ENCODE measurements around the gene RASGRP3.

Gene RASGRP3

DNA sequence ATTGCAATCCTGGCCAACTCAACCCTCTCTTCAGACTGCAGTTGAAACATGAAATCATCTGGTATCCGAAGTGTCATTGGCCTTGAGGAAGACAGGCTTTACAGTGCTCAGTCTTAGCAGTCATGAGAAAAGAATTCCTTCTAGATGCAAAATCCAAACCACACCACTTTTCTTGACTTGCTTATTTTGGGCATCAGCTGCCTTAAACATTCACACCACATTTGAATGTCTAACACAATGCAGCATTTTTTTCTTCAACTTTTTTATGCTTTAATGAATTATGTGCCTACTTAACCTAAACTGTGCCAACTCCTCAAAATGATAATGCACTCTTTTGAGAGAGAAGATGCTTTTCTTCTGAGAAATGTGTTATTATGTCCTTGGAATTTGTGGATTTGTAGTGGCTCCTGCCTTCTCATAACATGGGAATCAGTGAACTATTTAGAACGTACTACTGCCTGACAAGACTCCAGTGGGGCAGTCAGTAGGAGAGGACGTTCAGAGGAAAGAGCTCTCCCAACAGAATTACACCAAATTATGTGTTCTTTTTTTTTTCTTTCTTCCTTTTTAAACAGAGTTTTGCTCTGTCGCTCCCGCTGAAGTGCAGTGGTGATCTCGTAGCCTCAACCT, 125.9 kb downstream of the RASGRP3 start:
- TF ChIP-seq EGR1 (IDR thresholded peaks at IDR 0.05): no peak

GRCh38 chr2:33603416-33603815, 127.0 kb downstream of the RASGRP3 start:
- TF ChIP-seq FOXM1 (IDR thresholded peaks at IDR 0.05; ENCODE audit: borderline replicate concordance, low read depth) (no peak), CREB1 (IDR thresholded peaks at IDR 0.05; ENCODE audit: low read depth) (no peak), TCF12 (IDR thresholded peaks at IDR 0.05; ENCODE audit: low read depth) (no peak), TEAD4 (IDR thresholded peaks at IDR 0.05) (no peak), MAX (IDR thresholded peaks at IDR 0.05) (no peak), REST (IDR thresholded peaks at IDR 0.05; ENCODE audit: low read depth) (no peak), EP300 (IDR thresholded peaks at IDR 0.05; ENCODE audit: borderline replicate concordance) (no peak), ZBTB7A (IDR thresholded peaks at IDR 0.05; ENCODE audit: low read depth) (no peak), TAF1 (IDR thresholded peaks at IDR 0.05; ENCODE audit: low read depth) (no peak), YY1 (IDR thresholded peaks at IDR 0.05; ENCODE audit: low read depth) (no peak), USF1 (IDR thresholded peaks at IDR 0.05) (no peak), NFIC (IDR thresholded peaks at IDR 0.05) (no peak), CEBPB (IDR thresholded peaks at IDR 0.05) (no peak), EGR1 (IDR thresholded peaks at IDR 0.05) (no peak), RAD21 (IDR thresholded peaks at IDR 0.05; ENCODE audit: low read depth) (no peak)

DNA sequence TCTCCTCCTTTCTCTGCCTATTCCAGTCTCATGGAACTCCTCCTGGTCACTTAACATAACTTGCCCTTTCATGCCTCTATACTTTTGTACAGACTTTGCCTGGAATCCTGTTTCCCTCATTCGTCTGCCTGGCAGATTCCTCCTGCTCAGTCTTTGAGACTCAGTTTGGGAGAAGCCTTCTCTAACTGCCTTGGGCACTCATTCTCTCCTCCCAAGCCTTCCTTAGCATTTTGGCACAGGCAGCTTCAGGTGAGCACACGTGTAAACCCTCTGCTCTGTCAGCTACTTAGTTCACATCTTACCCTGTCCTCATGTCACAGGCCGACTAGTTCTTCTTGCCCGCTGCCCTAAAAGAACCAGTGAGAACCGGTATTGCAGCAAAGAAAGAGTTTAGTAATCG, 128.6 kb downstream of the RASGRP3 start:
- TF ChIP-seq RAD21 (IDR thresholded peaks at IDR 0.05; ENCODE audit: low read depth): no peak
- no peak for TF ChIP-seq EP300 (IDR thresholded peaks at IDR 0.05; ENCODE audit: borderline replicate concordance)
- no peak for TF ChIP-seq CEBPB (IDR thresholded peaks at IDR 0.05)

DNA sequence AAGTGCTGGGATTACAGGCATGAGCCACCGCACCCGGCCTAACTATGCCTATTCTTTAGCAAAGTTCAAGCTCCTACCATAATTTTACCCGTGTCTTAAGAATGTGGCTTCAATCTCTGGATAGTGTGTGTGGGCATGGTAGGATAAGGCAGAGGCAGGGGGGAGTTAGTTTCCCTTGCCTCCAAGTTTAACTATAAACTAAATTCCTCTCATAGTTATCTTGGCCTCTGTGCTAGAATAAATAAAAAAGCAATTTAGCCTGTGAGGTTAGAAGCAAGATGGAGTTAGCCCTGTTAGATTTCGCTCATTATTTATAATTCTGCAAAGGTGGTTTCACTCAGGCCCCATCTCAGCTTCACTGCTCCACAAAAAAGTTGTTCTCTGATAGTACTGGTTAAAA, 129.7 kb downstream of the RASGRP3 start:
- TF ChIP-seq YY1 (IDR thresholded peaks at IDR 0.05; ENCODE audit: low read depth) (no peak), MAX (IDR thresholded peaks at IDR 0.05) (no peak), RAD21 (IDR thresholded peaks at IDR 0.05; ENCODE audit: low read depth) (no peak), NFIC (IDR thresholded peaks at IDR 0.05) (no peak), TEAD4 (IDR thresholded peaks at IDR 0.05) (no peak), REST (IDR thresholded peaks at IDR 0.05; ENCODE audit: low read depth) (no peak), USF1 (IDR thresholded peaks at IDR 0.05) (no peak), EGR1 (IDR thresholded peaks at IDR 0.05) (no peak), CREB1 (IDR thresholded peaks at IDR 0.05; ENCODE audit: low read depth) (no peak), EP300 (IDR thresholded peaks at IDR 0.05; ENCODE audit: borderline replicate concordance) (no peak)

GRCh38 chr2:33606622-33607021, 130.2 kb downstream of the RASGRP3 start:
- TF ChIP-seq TEAD4 (IDR thresholded peaks at IDR 0.05) (no peak), CREB1 (IDR thresholded peaks at IDR 0.05; ENCODE audit: low read depth) (no peak), NFIC (IDR thresholded peaks at IDR 0.05) (no peak)

GRCh38 chr2:33607251-33607721, 130.8 kb downstream of the RASGRP3 start:
- no peak for TF ChIP-seq USF1 (IDR thresholded peaks at IDR 0.05)
- TF ChIP-seq TAF1 (IDR thresholded peaks at IDR 0.05; ENCODE audit: low read depth): no peak
- TF ChIP-seq TEAD4 (IDR thresholded peaks at IDR 0.05): no peak
- no peak for TF ChIP-seq EP300 (IDR thresholded peaks at IDR 0.05; ENCODE audit: borderline replicate concordance)
- TF ChIP-seq FOXM1 (IDR thresholded peaks at IDR 0.05; ENCODE audit: borderline replicate concordance, low read depth): no peak
- no peak for TF ChIP-seq ZBTB7A (IDR thresholded peaks at IDR 0.05; ENCODE audit: low read depth)

Data from Ishikawa (cell line).